HG02885 (cell line): ENCODE data around the gene DPCD.
A peak's percentile ranks its signal among the peaks of the same experiment; 100 is the strongest.

Experiments used
- ATAC-seq: cut with Tn5 transposase; IDR thresholded peaks from one replicate; pipeline ENCODE4 v1.9.1; 2021; ENCODE audit warnings: mild to moderate bottlenecking; ENCODE audit not compliant: unreplicated experiment, poor library complexity

The DPCD gene

GRCh38 chr10:101566333-101567164 lies 21.6 kb upstream of the DPCD start:
- ATAC-seq, result no peak

- ATAC-seq, result no peak
Observed at GRCh38 chr10:101567165-101568006, 20.7 kb upstream of the DPCD start.

GRCh38 chr10:101568054-101568745 lies 19.9 kb upstream of the DPCD start:
- ATAC-seq, result no peak

- ATAC-seq, result no peak
Observed at GRCh38 chr10:101569323-101569621, 18.8 kb upstream of the DPCD start.

GRCh38 chr10:101569622-101570427 lies 18.3 kb upstream of the DPCD start:
- peak; percentile 74 for ATAC-seq

GRCh38 chr10:101570428-101571270 lies 17.5 kb upstream of the DPCD start:
- ATAC-seq, result peak; percentile 3

- ATAC-seq, result no peak
Observed at GRCh38 chr10:101571271-101571925, 16.7 kb upstream of the DPCD start.

GRCh38 chr10:101572126-101572525 lies 16.0 kb upstream of the DPCD start:
- no peak for ATAC-seq

GRCh38 chr10:101572785-101573184 lies 15.3 kb upstream of the DPCD start:
- ATAC-seq, result no peak

GRCh38 chr10:101573885-101574753 lies 14.0 kb upstream of the DPCD start:
- ATAC-seq, result no peak

GRCh38 chr10:101575091-101575490 lies 13.0 kb upstream of the DPCD start:
- no peak for ATAC-seq

GRCh38 chr10:101575580-101576210 lies 12.4 kb upstream of the DPCD start:
- ATAC-seq, result no peak

- ATAC-seq, result no peak
Observed at GRCh38 chr10:101576211-101576863, 11.8 kb upstream of the DPCD start.

- ATAC-seq, result no peak
Observed at GRCh38 chr10:101577121-101577871, 10.8 kb upstream of the DPCD start.

GRCh38 chr10:101578192-101578591 lies 9.9 kb upstream of the DPCD start:
- no peak for ATAC-seq

- no peak for ATAC-seq
Observed at GRCh38 chr10:101578803-101579515, 9.2 kb upstream of the DPCD start.
